B cell (primary cell): ENCODE data around the gene KAZN. TPM values are rescaled to one million over a fixed set of nuclear protein-coding genes. Genes with fewer than 3 reads are reported as not detected.
A peak's percentile ranks its signal among the peaks of the same experiment; 100 is the strongest.

Experiments used
- ATAC-seq: fragments of 200-7000 bp; cut with Tn5 transposase; one replicate; pipeline ENCODE4 v1.10.0; 2021; ENCODE audit warnings: low read depth, mild to moderate bottlenecking, moderate number of reproducible peaks, moderate library complexity
- CTCF ChIA-PET: fragments of 350-600 bp; sonication (Branson Sonifier 250); formaldehyde crosslinking; loops from one replicate; lab custom pipeline; 2021; ENCODE audit warnings: antibody characterized with exemption, inconsistent platforms; lab: Charles Lee
- POLR2A ChIA-PET: fragments of 350-600 bp; sonication (Branson Sonifier 250); formaldehyde crosslinking; loops from one replicate; lab custom pipeline; 2021; ENCODE audit warnings: antibody characterized with exemption; lab: Charles Lee
- DNase-seq: peaks from one replicate; pipeline ENCODE4 v3.0.0; 2013
- H2AFZ ChIP-seq: 2 replicates; pipeline ENCODE4 v1.6.1; 2012; ENCODE audit warnings: mild to moderate bottlenecking, low read depth, low read length; ENCODE audit not compliant: insufficient read depth, poor library complexity, severe bottlenecking
- H3K27ac ChIP-seq, 2 donors: 1 replicate in 1 of 2; 2 replicates in 1 of 2; pipeline ENCODE4 v1.5.1; 2012 to 2013; ENCODE audit warnings: low read length in 2 of 2, mild to moderate bottlenecking in 2 of 2, moderate library complexity in 1 of 2
- H3K27me3 ChIP-seq, 4 experiments: fragments of 200-600 bp in 1 of 4; sonication (generic) in 1 of 4; replicated peaks in 1 of 4; 1 replicate in 2 of 4; 2 replicates in 2 of 4; pipeline versions ENCODE4 v1.6.1 to v1.7.0; 2013 to 2016; ENCODE audit warnings: low read length in 3 of 4, mild to moderate bottlenecking in 2 of 4, mixed read lengths in 1 of 4, moderate library complexity in 1 of 4; ENCODE audit not compliant: insufficient read depth in 4 of 4, control insufficient read depth in 3 of 4; ENCODE audit errors: control extremely low read depth in 1 of 4
- H3K36me3 ChIP-seq, 2 experiments: replicated peaks in 1 of 2; 1 replicate in 1 of 2; 2 replicates in 1 of 2; pipeline versions ENCODE4 v1.6.1 to v1.7.1; 2013; ENCODE audit warnings: low read length in 1 of 2; ENCODE audit not compliant: insufficient read depth in 2 of 2, control insufficient read depth in 1 of 2; ENCODE audit errors: control extremely low read depth in 1 of 2, extremely low read depth in 1 of 2
- H3K4me1 ChIP-seq, 2 donors: fragments of 200-600 bp in 1 of 2; sonication (generic) in 1 of 2; 1 replicate in 1 of 2; 2 replicates in 1 of 2; pipeline versions ENCODE4 v1.5.1 to v1.6.1; 2013 to 2017; ENCODE audit warnings: low read length in 2 of 2; ENCODE audit not compliant: control insufficient read depth in 2 of 2, insufficient read depth in 2 of 2
- H3K4me2 ChIP-seq: replicated peaks from 2 replicates; pipeline ENCODE3; 2012; ENCODE audit warnings: mild to moderate bottlenecking, low read depth, low read length; ENCODE audit not compliant: poor library complexity, severe bottlenecking
- H3K4me3 ChIP-seq, 5 experiments: fragments of 200-600 bp in 1 of 5; sonication (generic) in 1 of 5; 1 replicate in 3 of 5; 2 replicates in 2 of 5; pipeline versions ENCODE4 v1.5.1 to v1.7.0; 2011 to 2016; ENCODE audit warnings: low read length in 4 of 5, mild to moderate bottlenecking in 4 of 5, low read depth in 2 of 5, control low read depth in 1 of 5, moderate library complexity in 1 of 5; ENCODE audit not compliant: insufficient read depth in 1 of 5; ENCODE audit errors: control extremely low read depth in 1 of 5, extremely low read depth in 1 of 5
- H3K79me2 ChIP-seq: fragments of 200-600 bp; sonication (generic); one replicate; pipeline ENCODE4 v1.6.0; 2016; ENCODE audit warnings: low read length; ENCODE audit not compliant: control insufficient read depth, insufficient read depth
- H3K9ac ChIP-seq: fragments of 200-600 bp; sonication (generic); 2 replicates; pipeline ENCODE4 v1.6.1; 2017; ENCODE audit warnings: mild to moderate bottlenecking, low read length, moderate library complexity
- H3K9me3 ChIP-seq, 3 donors: one replicate each; pipeline versions ENCODE4 v1.6.1 to v1.7.1; 2013; ENCODE audit warnings: low read length in 2 of 3; ENCODE audit not compliant: control insufficient read depth in 2 of 3, insufficient read depth in 1 of 3; ENCODE audit errors: control extremely low read depth in 1 of 3
- H4K20me1 ChIP-seq: 2 replicates; pipeline ENCODE4 v1.6.0; 2012; ENCODE audit warnings: mild to moderate bottlenecking, low read length; ENCODE audit not compliant: insufficient read depth, control insufficient read depth, poor library complexity, severe bottlenecking
- H3K27ac Mint-ChIP-seq: one replicate; pipeline ENCODE4 v1.8.0; 2021; ENCODE audit warnings: mixed read lengths
- H3K27me3 Mint-ChIP-seq: one replicate; pipeline ENCODE4 v1.8.0; 2021; ENCODE audit warnings: mixed read lengths
- H3K4me1 Mint-ChIP-seq: one replicate; pipeline ENCODE4 v1.8.0; 2021; ENCODE audit warnings: mixed read lengths
- H3K4me3 Mint-ChIP-seq: one replicate; pipeline ENCODE4 v1.8.0; 2021; ENCODE audit warnings: mixed read lengths
- H3K9me3 Mint-ChIP-seq: one replicate; pipeline ENCODE4 v1.8.0; 2022; ENCODE audit warnings: mixed read lengths; ENCODE audit not compliant: insufficient read depth
- EZH2 ChIP-seq: IDR thresholded peaks from 2 replicates; pipeline ENCODE4 v1.6.1; 2012; ENCODE audit warnings: borderline replicate concordance, low read depth, mild to moderate bottlenecking, moderate library complexity, low read length; ENCODE audit not compliant: insufficient read depth, poor library complexity, severe bottlenecking
- WGBS: methylation state at CpG from one replicate; pipeline ENCODE4 v1.1.5; 2013; ENCODE audit warnings: missing lambda C conversion rate; ENCODE audit not compliant: insufficient coverage; 5-methylcytosine and 5-hydroxymethylcytosine counted together
- intact Hi-C: fragments of 100-400 bp; cut with micrococcal nuclease; formaldehyde crosslinking; loops from one replicate; pipeline ENCODE4 v1.10.0; 2022
- polyA plus RNA-seq: library from polyadenylated mRNA; depleted of rRNA; stranded (reverse); fragments of >200 nt; gene quantifications from 2 replicates; pipeline ENCODE4 v1.2.3, GENCODE V29; 2012
- total RNA-seq, 2 donors: library from RNA; stranded (reverse); fragments of 120-200 nt in 1 of 2; gene quantifications; 1 replicate in 1 of 2; 2 replicates in 1 of 2; pipeline versions ENCODE4 v1.2.3 to v1.2.4, GENCODE V29; 2013 to 2022
- TF ChIP-seq, protein P1 (sequence below): fragments of 200-600 bp; IDR thresholded peaks from one replicate; pipeline ENCODE4 v1.8.0; 2022; ENCODE audit warnings: antibody characterized with exemption, mild to moderate bottlenecking

Gene KAZN
- total and polyA plus RNA-seq, 2 donors (not counting 1 experiment from before 2014, with no cell fraction given) = 0.13 to 0.39 TPM

DNA sequence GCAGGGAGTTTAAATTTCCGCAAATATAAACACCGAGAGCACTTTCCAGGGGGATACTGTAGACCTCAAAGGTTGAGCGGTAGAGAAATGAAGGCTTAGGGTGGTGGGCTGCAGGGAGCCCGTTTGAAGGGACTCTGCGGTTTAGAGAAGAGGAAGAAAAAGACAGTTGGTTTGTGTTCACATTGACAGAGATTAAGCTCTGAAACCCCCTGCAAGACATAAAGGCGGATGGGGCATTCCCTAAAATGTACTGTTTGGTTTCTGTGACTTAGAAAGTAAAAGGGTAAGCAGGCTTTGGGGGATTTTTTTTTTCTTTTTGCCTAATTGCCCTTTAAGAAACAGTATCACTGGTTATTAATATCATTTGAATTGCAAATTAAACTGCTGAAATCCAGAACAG lies 1.3 kb downstream of the KAZN start:
- H3K4me1 ChIP-seq = peaks cover 12 to 14% of the 10 kb centered on the region in 2 donors
- Mint-ChIP-seq H3K27ac (no peak overlapping the region), H3K4me3 (no peak overlapping the region), H3K9me3 (no peaks in the 10 kb centered on the region), H3K4me1 (peaks cover 9% of the 10 kb centered on the region), H3K27me3 (peaks cover 64% of the 10 kb centered on the region)
- H3K79me2 ChIP-seq = no peaks in the 10 kb centered on the region
- CTCF ChIA-PET = no interaction called here
- H3K9ac ChIP-seq = no peak overlapping the region
- DNase-seq = no peak
- 0% methylated on average over 5 of the region's 6 CpGs for WGBS
- no peaks in the 10 kb centered on the region for H4K20me1 ChIP-seq
- H2AFZ ChIP-seq = no peak overlapping the region
- peaks cover 0 to 44% (median 13%) of the 10 kb centered on the region in 4 experiments for H3K27me3 ChIP-seq
- H3K9me3 ChIP-seq = peaks cover 0 to 6% (median 2%) of the 10 kb centered on the region in 3 donors
- no peak overlapping the region for H3K4me3 ChIP-seq
- POLR2A ChIA-PET = no interaction called here
- no peak for ATAC-seq
- no peak overlapping the region for H3K27ac ChIP-seq
- intact Hi-C loops = no loop called here
- peak overlapping the region; percentile 42 for H3K4me2 ChIP-seq
- TF ChIP-seq EZH2 = no peak
- TF ChIP-seq, protein P1, sequence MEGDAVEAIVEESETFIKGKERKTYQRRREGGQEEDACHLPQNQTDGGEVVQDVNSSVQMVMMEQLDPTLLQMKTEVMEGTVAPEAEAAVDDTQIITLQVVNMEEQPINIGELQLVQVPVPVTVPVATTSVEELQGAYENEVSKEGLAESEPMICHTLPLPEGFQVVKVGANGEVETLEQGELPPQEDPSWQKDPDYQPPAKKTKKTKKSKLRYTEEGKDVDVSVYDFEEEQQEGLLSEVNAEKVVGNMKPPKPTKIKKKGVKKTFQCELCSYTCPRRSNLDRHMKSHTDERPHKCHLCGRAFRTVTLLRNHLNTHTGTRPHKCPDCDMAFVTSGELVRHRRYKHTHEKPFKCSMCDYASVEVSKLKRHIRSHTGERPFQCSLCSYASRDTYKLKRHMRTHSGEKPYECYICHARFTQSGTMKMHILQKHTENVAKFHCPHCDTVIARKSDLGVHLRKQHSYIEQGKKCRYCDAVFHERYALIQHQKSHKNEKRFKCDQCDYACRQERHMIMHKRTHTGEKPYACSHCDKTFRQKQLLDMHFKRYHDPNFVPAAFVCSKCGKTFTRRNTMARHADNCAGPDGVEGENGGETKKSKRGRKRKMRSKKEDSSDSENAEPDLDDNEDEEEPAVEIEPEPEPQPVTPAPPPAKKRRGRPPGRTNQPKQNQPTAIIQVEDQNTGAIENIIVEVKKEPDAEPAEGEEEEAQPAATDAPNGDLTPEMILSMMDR = no peak
- H3K36me3 ChIP-seq = no peaks in the 10 kb centered on the region

DNA sequence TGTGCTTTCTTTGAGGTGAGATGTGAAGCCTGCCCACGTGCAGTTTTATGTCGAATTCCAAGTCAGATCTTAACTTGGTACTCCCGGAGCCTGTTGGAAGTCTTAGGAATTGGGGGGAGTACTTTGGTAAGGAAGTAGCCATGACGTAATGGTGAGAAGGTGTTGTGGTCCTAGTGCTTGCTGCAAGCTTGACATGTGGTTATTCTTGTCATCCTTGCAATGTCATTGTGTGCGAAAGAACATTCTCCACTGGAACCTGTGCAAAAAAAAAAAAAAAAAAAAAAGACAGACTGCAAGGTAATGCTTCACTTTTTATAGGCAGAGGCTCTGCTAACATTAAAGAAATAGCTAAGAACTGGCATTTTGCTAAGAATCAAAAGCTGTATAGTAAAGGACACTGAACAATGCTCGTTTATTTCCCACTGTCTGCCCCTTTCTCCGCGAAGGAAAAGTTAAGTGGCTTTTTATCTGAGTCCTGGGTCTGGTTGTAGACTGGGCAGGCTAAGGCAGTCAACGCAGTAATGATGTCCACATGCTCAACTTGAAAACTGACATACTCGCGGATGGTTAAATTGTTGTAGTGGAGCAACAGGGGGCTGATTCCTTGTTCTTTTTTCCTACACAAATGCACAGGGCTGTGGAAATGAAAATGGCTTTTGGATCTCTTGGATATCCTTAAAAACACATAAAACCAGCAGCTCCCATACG lies 2.1 kb downstream of the KAZN start:
- Histone ChIP-seq H3K27me3 (peaks cover 0 to 44% (median 13%) of the 10 kb centered on the region in 4 experiments), H2AFZ (no peak overlapping the region), H3K4me3 (no peak overlapping the region), H3K36me3 (no peaks in the 10 kb centered on the region), H3K4me2 (no peak overlapping the region), H3K27ac (no peak overlapping the region), H3K9ac (no peak overlapping the region), H3K9me3 (peaks cover 0 to 6% (median 2%) of the 10 kb centered on the region in 3 donors), H4K20me1 (no peaks in the 10 kb centered on the region), H3K4me1 (peaks cover 12 to 14% of the 10 kb centered on the region in 2 donors), H3K79me2 (no peaks in the 10 kb centered on the region)
- intact Hi-C loops = no loop called here
- DNase-seq (no peak), ATAC-seq (no peak)
- H3K27ac Mint-ChIP-seq = no peak overlapping the region
- 21% methylated on average over 9 of the region's 12 CpGs for WGBS
- TF ChIP-seq, protein P1 = no peak
- TF ChIP-seq EZH2 = no peak
- H3K9me3 Mint-ChIP-seq = no peaks in the 10 kb centered on the region
- ChIA-PET POLR2A (no interaction called here), CTCF (no interaction called here)
- H3K27me3 Mint-ChIP-seq = peaks cover 64% of the 10 kb centered on the region
- no peak overlapping the region for H3K4me3 Mint-ChIP-seq
- peaks cover 9% of the 10 kb centered on the region for H3K4me1 Mint-ChIP-seq
